Osteoblast (primary cell): ENCODE data around the gene CATSPERD. TPM values are rescaled to one million over a fixed set of nuclear protein-coding genes. Genes with fewer than 3 reads are reported as not detected.
A peak's percentile ranks its signal among the peaks of the same experiment; 100 is the strongest.

Experiments used
- DNase-seq: peaks from one replicate; pipeline ENCODE4 v3.0.0; 2011; ENCODE audit warnings: low spot score, mixed read lengths; ENCODE audit not compliant: insufficient read length; ENCODE audit errors: missing footprints
- H2AFZ ChIP-seq: 2 replicates; pipeline ENCODE4 v1.6.0; 2011; ENCODE audit warnings: mild to moderate bottlenecking, low read length
- H3K27ac ChIP-seq: 2 replicates; pipeline ENCODE4 v1.5.1; 2011; ENCODE audit warnings: mild to moderate bottlenecking, low read depth, low read length, moderate library complexity
- H3K27me3 ChIP-seq: 2 replicates; pipeline ENCODE4 v1.6.0; 2012; ENCODE audit warnings: mild to moderate bottlenecking, control low read depth, inconsistent platforms, low read length, moderate library complexity; ENCODE audit not compliant: insufficient read depth
- H3K36me3 ChIP-seq: 2 replicates; pipeline ENCODE4 v1.5.1; 2011; ENCODE audit warnings: mild to moderate bottlenecking, low read length, control low read depth, moderate library complexity; ENCODE audit not compliant: insufficient read depth
- H3K4me1 ChIP-seq: 2 replicates; pipeline ENCODE4 v1.5.1; 2011; ENCODE audit warnings: mild to moderate bottlenecking, low read length, control low read depth, moderate library complexity; ENCODE audit not compliant: insufficient read depth
- H3K4me2 ChIP-seq: 2 replicates; pipeline ENCODE4 v1.6.0; 2011; ENCODE audit warnings: mild to moderate bottlenecking, low read length; ENCODE audit not compliant: insufficient read depth
- H3K4me3 ChIP-seq: fragments of 200-600 bp; sonication (generic); 3 replicates; pipeline ENCODE4 v1.5.1; 2012; ENCODE audit warnings: mild to moderate bottlenecking, low read length, inconsistent platforms; ENCODE audit not compliant: insufficient read depth
- H3K79me2 ChIP-seq: 2 replicates; pipeline ENCODE4 v1.6.0; 2012; ENCODE audit warnings: mild to moderate bottlenecking, low read length, control low read depth, inconsistent platforms; ENCODE audit not compliant: insufficient read depth
- H3K9me3 ChIP-seq: 2 replicates; pipeline ENCODE4 v1.5.1; 2011; ENCODE audit warnings: low read depth, low read length, control low read depth
- H4K20me1 ChIP-seq: 2 replicates; pipeline ENCODE4 v1.6.0; 2012; ENCODE audit warnings: mild to moderate bottlenecking, low read length, control low read depth; ENCODE audit not compliant: insufficient read depth
- total RNA-seq: library from RNA; depleted of rRNA; stranded (reverse); fragments of >200 nt; gene quantifications from 2 replicates; pipeline ENCODE4 v1.2.3, GENCODE V29; 2012
- TF ChIP-seq, protein P1 (sequence below): IDR thresholded peaks from 2 replicates; pipeline ENCODE4 v1.5.1; 2011; ENCODE audit warnings: mild to moderate bottlenecking, low read depth, low read length, moderate library complexity; ENCODE audit errors: extremely low read depth

Gene CATSPERD
- total RNA-seq, 1 donor: under 0.01 TPM

DNA sequence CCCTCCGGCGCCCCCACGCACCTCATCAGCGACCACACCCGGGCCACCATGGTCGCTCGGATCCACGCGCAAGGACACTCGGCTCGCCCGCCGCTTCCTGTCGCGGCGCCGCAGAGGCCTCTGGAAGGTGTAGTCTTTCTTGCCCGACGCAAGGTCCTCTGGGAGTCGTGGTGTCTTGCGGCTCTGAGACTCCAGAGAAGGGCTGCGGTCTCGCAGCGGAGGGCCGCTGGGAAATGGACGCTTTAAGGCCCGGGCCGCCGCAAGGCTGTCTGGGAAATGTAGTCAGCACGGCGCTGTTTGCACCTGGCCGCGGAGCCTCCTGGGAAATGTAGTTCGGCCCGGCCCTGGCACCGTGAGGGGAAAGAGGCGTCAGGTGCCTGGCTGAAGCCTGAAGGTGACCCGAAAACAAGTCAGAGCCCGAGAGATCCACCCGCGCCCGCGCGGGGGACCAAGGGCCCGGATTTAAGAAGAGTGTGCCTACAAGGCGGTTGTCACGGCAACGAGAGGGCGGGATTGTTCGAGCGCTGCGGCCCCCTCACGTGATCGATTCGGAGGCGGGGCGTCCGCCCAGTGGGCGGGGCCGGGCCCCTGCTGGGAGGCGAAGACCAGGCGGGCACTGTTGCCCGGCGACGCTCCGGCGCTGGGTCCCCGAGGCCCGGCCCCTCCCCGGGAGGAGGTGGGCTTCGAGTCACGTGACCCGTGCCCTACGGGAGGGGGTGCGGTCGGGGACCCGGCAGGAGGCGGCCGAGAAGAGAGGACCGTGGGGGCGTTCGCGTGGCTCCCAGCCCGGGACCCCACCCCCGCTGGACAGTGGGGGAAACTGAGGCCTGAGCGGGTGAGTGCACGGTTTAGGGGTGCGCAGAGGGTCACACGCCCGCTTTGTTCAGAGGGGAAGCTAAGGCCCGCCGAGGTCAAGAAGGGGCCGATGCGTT, 39.7 kb upstream of the CATSPERD start, which contains the start of the genes HSD11B1L and MICOS13:
Gene HSD11B1L (plus strand): TSS at position 591 of the 932 bp plus-strand sequence. CDS start 3,806 bp downstream, outside the sequence.
Gene MICOS13 (minus strand): TSS at position 80 of the 932 bp plus-strand sequence. CDS start 30 bp downstream, at position 50.
- Histone ChIP-seq H3K4me2 (peak within 1 kb of the TSS; percentile 90), H3K36me3 (no peaks in the 10 kb centered on the region), H3K27ac (peak within 1 kb of the TSS; percentile 92), H3K4me1 (peaks cover 12% of the 10 kb centered on the region), H3K27me3 (no peaks in the 10 kb centered on the region), H3K79me2 (peaks cover 12% of the 10 kb centered on the region), H3K9me3 (no peaks in the 10 kb centered on the region), H2AFZ (peak within 1 kb of the TSS; percentile 91), H3K4me3 (peak within 1 kb of the TSS; percentile 99), H4K20me1 (no peaks in the 10 kb centered on the region)
- peak; percentile 99 for DNase-seq
- TF ChIP-seq, protein P1, sequence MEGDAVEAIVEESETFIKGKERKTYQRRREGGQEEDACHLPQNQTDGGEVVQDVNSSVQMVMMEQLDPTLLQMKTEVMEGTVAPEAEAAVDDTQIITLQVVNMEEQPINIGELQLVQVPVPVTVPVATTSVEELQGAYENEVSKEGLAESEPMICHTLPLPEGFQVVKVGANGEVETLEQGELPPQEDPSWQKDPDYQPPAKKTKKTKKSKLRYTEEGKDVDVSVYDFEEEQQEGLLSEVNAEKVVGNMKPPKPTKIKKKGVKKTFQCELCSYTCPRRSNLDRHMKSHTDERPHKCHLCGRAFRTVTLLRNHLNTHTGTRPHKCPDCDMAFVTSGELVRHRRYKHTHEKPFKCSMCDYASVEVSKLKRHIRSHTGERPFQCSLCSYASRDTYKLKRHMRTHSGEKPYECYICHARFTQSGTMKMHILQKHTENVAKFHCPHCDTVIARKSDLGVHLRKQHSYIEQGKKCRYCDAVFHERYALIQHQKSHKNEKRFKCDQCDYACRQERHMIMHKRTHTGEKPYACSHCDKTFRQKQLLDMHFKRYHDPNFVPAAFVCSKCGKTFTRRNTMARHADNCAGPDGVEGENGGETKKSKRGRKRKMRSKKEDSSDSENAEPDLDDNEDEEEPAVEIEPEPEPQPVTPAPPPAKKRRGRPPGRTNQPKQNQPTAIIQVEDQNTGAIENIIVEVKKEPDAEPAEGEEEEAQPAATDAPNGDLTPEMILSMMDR: no peak

DNA sequence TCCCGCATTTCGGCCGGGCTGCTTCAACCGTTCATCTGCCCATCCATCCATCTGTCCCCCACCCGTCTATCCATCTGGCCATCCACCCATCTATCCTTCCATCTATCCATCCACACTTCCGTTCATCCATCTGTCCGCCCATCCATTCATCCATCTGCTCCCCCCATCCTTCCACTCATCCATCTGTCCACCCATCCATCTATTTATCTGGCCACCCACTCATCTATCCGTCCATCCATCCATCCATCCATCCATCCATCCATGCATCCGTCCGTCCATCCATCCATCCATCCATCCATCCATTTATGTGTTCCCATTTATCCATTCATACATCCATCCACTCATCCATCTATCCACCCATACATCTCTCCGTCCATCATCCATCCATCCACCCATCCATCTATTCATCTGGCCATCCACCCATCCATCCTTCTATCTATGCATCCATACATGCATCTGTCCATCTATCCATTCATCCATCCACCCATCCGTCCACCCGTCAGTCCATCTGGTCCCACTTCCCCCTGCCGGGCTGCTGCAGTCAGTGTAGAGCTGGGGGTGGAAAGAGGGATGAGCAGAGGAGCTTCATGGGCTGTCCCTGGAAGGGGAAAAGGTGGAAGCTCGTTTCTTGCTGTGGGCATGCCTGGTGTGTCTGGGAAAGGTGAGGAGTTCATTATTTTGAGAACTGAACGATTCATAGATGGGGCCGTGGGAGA, 38.9 kb upstream of the CATSPERD start:
- DNase-seq: peak; percentile 87
- Histone ChIP-seq H3K9me3 (no peaks in the 10 kb centered on the region), H3K4me1 (peaks cover 12% of the 10 kb centered on the region), H3K27ac (no peak overlapping the region), H4K20me1 (no peaks in the 10 kb centered on the region), H3K79me2 (peaks cover 12% of the 10 kb centered on the region), H2AFZ (peak overlapping the region; percentile 42), H3K4me2 (peak overlapping the region; percentile 90), H3K36me3 (no peaks in the 10 kb centered on the region), H3K27me3 (no peaks in the 10 kb centered on the region), H3K4me3 (peak overlapping the region; percentile 99)
- TF ChIP-seq, protein P1: no peak

DNA sequence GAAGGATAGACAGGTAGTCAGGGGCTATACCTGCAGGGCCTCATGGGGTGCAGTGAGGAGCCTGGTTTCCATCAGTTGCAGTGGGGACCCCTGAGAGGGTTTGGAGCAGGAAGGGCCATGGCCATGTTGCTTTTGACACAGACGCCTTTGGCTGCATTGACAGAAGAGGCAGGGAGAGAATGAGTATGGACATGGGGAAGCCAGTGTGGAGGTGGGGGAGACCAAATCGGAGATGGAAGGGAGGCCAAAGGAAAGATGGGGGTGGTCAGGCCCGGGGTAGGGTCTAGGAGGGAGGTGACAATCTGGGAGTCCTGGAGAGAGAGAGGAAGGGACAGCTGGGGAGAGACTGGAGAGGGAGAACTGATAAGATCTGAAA, 38.3 kb upstream of the CATSPERD start:
- Histone ChIP-seq H3K4me3 (no peak overlapping the region), H3K4me2 (no peak overlapping the region), H4K20me1 (no peaks in the 10 kb centered on the region), H3K4me1 (peaks cover 12% of the 10 kb centered on the region), H3K9me3 (no peaks in the 10 kb centered on the region), H3K36me3 (no peaks in the 10 kb centered on the region), H2AFZ (no peak overlapping the region), H3K27ac (no peak overlapping the region), H3K79me2 (peaks cover 12% of the 10 kb centered on the region), H3K27me3 (no peaks in the 10 kb centered on the region)
- TF ChIP-seq, protein P1: no peak
- no peak for DNase-seq
